RWPE2 (cell line): ENCODE results near the gene NTSR2.

ENCODE experiments used
- ATAC-seq: fragments of 200-7000 bp; cut with Tn5 transposase; 3 replicates; pipeline ENCODE4 v1.9.1; 2021; ENCODE audit warnings: low read depth
- DNase-seq: peaks from one replicate; pipeline ENCODE4 v3.0.0-alpha.2; 2020; ENCODE audit warnings: low spot score
- H3K27ac ChIP-seq: fragments of 450-650 bp; 2 replicates; pipeline ENCODE4 v1.5.1; 2017; ENCODE audit warnings: mild to moderate bottlenecking; ENCODE audit not compliant: poor library complexity, severe bottlenecking
- H3K27me3 ChIP-seq: fragments of 250-450 bp; sonication (Bioruptor Pico); 2 replicates; pipeline ENCODE4 v1.5.1; 2021; ENCODE audit warnings: mild to moderate bottlenecking, moderate library complexity; ENCODE audit not compliant: insufficient read depth, poor library complexity, severe bottlenecking
- H3K36me3 ChIP-seq: fragments of 250-450 bp; sonication (Bioruptor Pico); 2 replicates; pipeline ENCODE4 v1.5.1; 2020; ENCODE audit warnings: low read depth, mild to moderate bottlenecking, moderate library complexity
- H3K4me1 ChIP-seq: fragments of 250-450 bp; sonication (Bioruptor Pico); 2 replicates; pipeline ENCODE4 v1.5.1; 2021; ENCODE audit warnings: mild to moderate bottlenecking, moderate library complexity; ENCODE audit not compliant: insufficient read depth, poor library complexity, severe bottlenecking
- H3K4me3 ChIP-seq: fragments of 250-450 bp; sonication (Bioruptor Pico); 2 replicates; pipeline ENCODE4 v1.5.1; 2021; ENCODE audit warnings: mild to moderate bottlenecking, moderate library complexity; ENCODE audit not compliant: severe bottlenecking
- H3K9me3 ChIP-seq: fragments of 250-450 bp; sonication (Bioruptor Pico); 2 replicates; pipeline ENCODE4 v1.5.1; 2021; ENCODE audit warnings: mild to moderate bottlenecking, moderate library complexity; ENCODE audit not compliant: severe bottlenecking
- CTCF ChIP-seq: fragments of 450-650 bp; IDR thresholded peaks from one replicate; pipeline ENCODE4 v1.5.1; 2017; ENCODE audit warnings: mild to moderate bottlenecking, moderate library complexity; ENCODE audit not compliant: poor library complexity, severe bottlenecking

NTSR2 gene

GRCh38 chr2:11716689-11717321, 46.8 kb upstream of the NTSR2 start:
- H3K9me3 ChIP-seq: no peaks in the 10 kb centered on the region
- no peak for ATAC-seq
- no peak for DNase-seq

GRCh38 chr2:11715987-11716652, 46.1 kb upstream of the NTSR2 start:
- Histone ChIP-seq H3K27me3 (no peaks in the 10 kb centered on the region), H3K4me3 (no peak overlapping the region), H3K36me3 (no peaks in the 10 kb centered on the region), H3K9me3 (no peaks in the 10 kb centered on the region), H3K27ac (no peak overlapping the region), H3K4me1 (no peaks in the 10 kb centered on the region)
- DNase-seq: no peak
- ATAC-seq: no peak
- no peak for TF ChIP-seq CTCF

More at GRCh38 chr2:11716689-11717321, 46.8 kb upstream of the NTSR2 start:
- Histone ChIP-seq H3K36me3 (no peaks in the 10 kb centered on the region), H3K4me3 (no peak overlapping the region), H3K27me3 (no peaks in the 10 kb centered on the region), H3K27ac (no peak overlapping the region), H3K4me1 (no peaks in the 10 kb centered on the region)
- TF ChIP-seq CTCF: no peak

- H3K4me1 ChIP-seq: peaks cover 4% of the 10 kb centered on the region
- ATAC-seq (no peak), DNase-seq (no peak)
- H3K27me3 ChIP-seq: no peaks in the 10 kb centered on the region
- no peak overlapping the region for H3K4me3 ChIP-seq
- H3K36me3 ChIP-seq: no peaks in the 10 kb centered on the region
- H3K9me3 ChIP-seq: no peaks in the 10 kb centered on the region
- no peak overlapping the region for H3K27ac ChIP-seq
- TF ChIP-seq CTCF: no peak
Measured at GRCh38 chr2:11713815-11714214, 43.8 kb upstream of the NTSR2 start.

- no peak for TF ChIP-seq CTCF
- Histone ChIP-seq H3K4me3 (no peak overlapping the region), H3K4me1 (peaks cover 4% of the 10 kb centered on the region), H3K27me3 (no peaks in the 10 kb centered on the region), H3K36me3 (no peaks in the 10 kb centered on the region), H3K27ac (no peak overlapping the region), H3K9me3 (no peaks in the 10 kb centered on the region)
- ATAC-seq (no peak), DNase-seq (no peak)
Measured at GRCh38 chr2:11712866-11713265, 42.9 kb upstream of the NTSR2 start.

GRCh38 chr2:11711751-11712150, 41.8 kb upstream of the NTSR2 start:
- Histone ChIP-seq H3K27me3 (no peaks in the 10 kb centered on the region), H3K4me3 (no peak overlapping the region), H3K27ac (no peak overlapping the region), H3K9me3 (no peaks in the 10 kb centered on the region), H3K4me1 (peaks cover 4% of the 10 kb centered on the region), H3K36me3 (no peaks in the 10 kb centered on the region)
- ATAC-seq: no peak
- no peak for DNase-seq
- TF ChIP-seq CTCF: no peak
